HUES64 (cell line): ENCODE data around the gene MYO1G.
"Not testable (repeated sequence)": the region's sequence is repeated elsewhere in the genome, so short reads cannot be mapped to it uniquely, and the experiment has no call there.

Source experiments
- H3K27ac ChIP-seq: 2 replicates; pipeline ENCODE4 v1.7.0; 2013; ENCODE audit warnings: low read depth, low read length, inconsistent platforms
- H3K27me3 ChIP-seq: 2 replicates; pipeline ENCODE4 v1.6.1; 2013; ENCODE audit warnings: mild to moderate bottlenecking, low read length; ENCODE audit not compliant: insufficient read depth
- H3K36me3 ChIP-seq: 2 replicates; pipeline ENCODE4 v1.6.1; 2013; ENCODE audit warnings: mild to moderate bottlenecking, low read length; ENCODE audit not compliant: insufficient read depth
- H3K4me1 ChIP-seq: 2 replicates; pipeline ENCODE4 v1.6.1; 2013; ENCODE audit warnings: mild to moderate bottlenecking, low read length, moderate library complexity; ENCODE audit not compliant: insufficient read depth
- H3K4me3 ChIP-seq: 2 replicates; pipeline ENCODE4 v1.5.1; 2013; ENCODE audit warnings: mild to moderate bottlenecking, low read length, moderate library complexity
- H3K9ac ChIP-seq: 2 replicates; pipeline ENCODE4 v1.6.1; 2013; ENCODE audit warnings: mild to moderate bottlenecking, low read depth, low read length
- H3K9me3 ChIP-seq: 2 replicates; pipeline ENCODE4 v1.6.1; 2013; ENCODE audit warnings: low read depth, low read length; ENCODE audit not compliant: insufficient read depth
- WGBS: fragments of 150-250, 120-280 bp; methylation state at CpG from one replicate; pipeline ENCODE4 v1.1.7; 2013; ENCODE audit warnings: missing lambda C conversion rate; 5-methylcytosine and 5-hydroxymethylcytosine counted together

MYO1G gene

DNA sequence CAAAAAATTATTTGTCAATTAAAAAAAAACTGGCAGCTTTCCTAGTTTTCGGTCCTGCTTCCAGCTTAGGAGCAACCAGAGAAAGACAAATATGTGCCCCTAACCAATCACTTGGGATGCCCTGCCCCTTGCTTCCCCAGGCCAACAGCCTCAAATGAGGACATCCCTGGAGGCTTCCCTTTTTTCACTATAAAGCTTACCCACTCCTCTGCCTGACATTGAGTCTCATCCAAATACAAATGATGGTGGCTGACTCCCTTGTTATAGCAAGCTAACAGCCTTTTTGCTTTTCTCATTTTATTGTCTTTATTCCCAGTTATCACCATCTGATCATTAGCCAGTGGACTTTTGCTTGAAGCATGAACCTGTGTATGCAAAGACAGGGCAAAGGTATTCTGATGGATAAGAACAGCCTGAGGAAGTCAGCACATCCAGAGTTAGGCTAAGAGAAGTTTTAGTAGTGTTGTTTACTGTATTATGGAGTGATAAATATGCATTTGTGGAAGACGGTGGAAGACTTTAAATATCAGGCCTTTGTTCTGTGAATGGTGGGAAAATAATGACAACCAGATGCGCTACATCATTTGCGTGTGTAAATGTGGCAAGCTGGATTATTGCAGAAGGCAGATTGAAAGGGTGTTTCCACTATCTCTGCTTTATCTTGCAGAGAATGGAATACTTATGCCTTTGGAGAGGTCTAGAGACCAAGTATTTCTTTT, 19.5 kb upstream of the MYO1G start:
- Histone ChIP-seq H3K4me1 (peaks cover 8% of the 10 kb centered on the region), H3K27ac (no peak overlapping the region), H3K9me3 (no peaks in the 10 kb centered on the region), H3K4me3 (peak overlapping the region; percentile 87; the same call in 1 of the 2 replicates), H3K36me3 (no peaks in the 10 kb centered on the region), H3K9ac (no peak overlapping the region), H3K27me3 (no peaks in the 10 kb centered on the region)
- 95% methylated on average over 4 of the region's 4 CpGs for WGBS

DNA sequence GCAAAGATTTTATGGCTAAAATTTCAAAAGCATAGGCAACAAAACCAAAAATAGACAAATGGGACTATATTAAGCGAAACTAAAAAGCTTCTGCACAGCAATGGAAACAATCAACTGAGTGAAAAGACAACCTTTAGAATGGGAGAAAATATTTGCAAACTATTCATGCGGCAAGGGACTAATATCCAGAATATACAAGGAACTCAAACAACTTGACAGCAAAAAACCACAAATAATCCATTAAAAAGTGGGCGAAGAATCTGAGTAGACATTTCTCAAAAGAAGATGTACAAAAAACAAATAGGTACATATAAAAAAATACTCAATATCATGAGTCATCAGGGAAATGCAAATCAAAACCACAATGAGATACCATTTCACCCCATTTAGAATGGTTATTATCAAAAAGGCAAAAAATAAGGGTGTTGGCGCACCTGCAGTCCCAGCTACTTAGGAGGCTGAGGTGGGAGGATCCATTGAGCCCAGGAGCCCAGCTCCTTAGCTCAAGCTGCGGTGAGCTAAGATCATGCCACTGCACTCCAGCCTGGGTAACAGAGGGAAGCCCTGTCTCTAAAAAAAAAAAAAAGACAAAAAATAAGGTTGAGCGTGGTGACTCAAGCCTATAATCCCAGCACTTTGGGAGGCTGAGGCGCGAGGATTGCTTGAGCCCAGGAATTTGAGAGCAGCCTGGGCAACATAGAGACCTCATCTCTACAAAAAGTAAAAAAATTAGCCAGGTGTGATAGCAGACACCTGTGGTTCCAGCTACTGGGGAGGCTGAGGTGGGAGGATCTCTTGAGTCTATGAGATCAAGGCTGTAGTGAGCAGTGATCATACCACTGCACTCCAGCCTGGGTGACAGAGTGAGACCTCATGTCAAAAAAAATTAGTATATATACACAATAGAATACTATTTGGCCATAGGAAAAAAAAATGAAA, 17.0 kb upstream of the MYO1G start:
- H3K36me3 ChIP-seq: no peaks in the 10 kb centered on the region
- WGBS: 92% methylated on average over 8 of the region's 8 CpGs
- no peaks in the 10 kb centered on the region for H3K9me3 ChIP-seq
- H3K9ac ChIP-seq: no peak overlapping the region
- H3K4me3 ChIP-seq: no peak overlapping the region
- H3K27ac ChIP-seq: no peak overlapping the region
- no peaks in the 10 kb centered on the region for H3K4me1 ChIP-seq
- H3K27me3 ChIP-seq: no peaks in the 10 kb centered on the region

DNA sequence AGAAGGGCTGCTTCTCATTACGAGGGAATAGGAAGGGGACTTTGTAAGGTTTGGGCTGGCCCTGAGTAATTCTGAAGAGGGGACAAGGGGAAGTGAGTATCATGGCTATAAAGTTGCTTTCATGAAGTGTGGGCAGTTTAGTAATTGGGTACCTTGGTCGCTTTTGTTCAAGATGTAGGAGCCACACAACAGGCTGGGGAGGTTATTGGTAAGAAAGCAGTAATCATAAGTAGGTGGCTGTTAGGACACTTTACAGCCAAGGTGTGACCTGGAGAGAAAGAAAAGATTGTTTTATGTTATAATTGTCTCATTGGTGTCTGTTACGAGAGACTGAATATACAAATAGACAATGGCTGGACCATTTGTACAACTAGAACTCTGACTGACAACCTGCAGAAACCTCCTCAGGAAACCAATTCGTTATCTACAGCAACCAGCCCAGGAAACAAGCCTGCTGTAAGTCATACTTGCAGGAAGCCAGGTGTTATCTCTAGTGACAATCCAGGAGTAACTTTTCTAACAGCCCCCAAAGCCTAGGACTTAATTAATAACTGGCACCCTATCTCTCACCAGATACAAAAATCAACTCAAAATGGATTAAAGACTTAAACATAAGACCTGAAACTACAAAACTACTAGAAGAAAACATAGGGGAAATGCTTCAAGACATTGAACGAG, 16.2 kb upstream of the MYO1G start:
- Histone ChIP-seq H3K4me1 (no peaks in the 10 kb centered on the region), H3K9me3 (no peaks in the 10 kb centered on the region), H3K36me3 (no peaks in the 10 kb centered on the region), H3K27me3 (no peaks in the 10 kb centered on the region), H3K27ac (no peak overlapping the region), H3K9ac (no peak overlapping the region), H3K4me3 (no peak overlapping the region)
- WGBS: 91% methylated on average over 5 of the region's 5 CpGs

DNA sequence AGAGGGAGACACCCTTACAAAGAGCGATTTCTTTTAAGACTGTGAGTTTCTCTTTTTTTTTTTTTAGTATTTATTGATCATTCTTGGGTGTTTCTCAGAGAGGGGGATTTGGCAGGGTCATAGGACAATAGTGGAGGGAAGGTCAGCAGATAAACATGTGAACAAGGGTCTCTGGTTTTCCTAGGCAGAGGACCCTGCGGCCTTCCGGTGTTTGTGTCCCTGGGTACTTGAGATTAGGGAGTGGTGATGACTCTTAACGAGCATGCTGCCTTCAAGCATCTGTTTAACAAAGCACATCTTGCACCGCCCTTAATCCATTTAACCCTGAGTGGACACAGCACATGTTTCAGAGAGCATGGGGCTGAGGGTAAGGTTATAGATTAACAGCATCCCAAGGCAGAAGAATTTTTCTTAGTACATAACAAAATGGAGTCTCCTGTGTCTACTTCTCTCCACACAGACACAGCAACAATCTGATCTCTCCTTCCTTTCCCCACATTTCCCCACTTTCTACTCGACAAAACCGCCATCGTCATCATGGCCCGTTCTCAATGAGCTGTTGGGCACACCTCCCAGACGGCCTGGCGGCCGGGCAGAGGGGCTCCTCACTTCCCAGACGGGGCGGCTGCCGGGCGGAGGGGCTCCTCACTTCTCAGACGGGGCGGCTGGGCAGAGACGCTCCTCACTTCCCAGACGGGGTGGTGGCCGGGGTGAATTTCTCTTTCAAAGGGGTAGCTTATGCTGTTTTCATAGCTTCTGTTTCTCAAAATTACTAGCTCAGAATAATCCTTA, 13.4 kb upstream of the MYO1G start:
- WGBS: 92% methylated on average over 17 of the region's 21 CpGs
- not testable (repeated sequence) for H3K4me3 ChIP-seq, H3K27ac ChIP-seq, H3K36me3 ChIP-seq, H3K4me1 ChIP-seq, H3K9ac ChIP-seq, H3K27me3 ChIP-seq, H3K9me3 ChIP-seq

DNA sequence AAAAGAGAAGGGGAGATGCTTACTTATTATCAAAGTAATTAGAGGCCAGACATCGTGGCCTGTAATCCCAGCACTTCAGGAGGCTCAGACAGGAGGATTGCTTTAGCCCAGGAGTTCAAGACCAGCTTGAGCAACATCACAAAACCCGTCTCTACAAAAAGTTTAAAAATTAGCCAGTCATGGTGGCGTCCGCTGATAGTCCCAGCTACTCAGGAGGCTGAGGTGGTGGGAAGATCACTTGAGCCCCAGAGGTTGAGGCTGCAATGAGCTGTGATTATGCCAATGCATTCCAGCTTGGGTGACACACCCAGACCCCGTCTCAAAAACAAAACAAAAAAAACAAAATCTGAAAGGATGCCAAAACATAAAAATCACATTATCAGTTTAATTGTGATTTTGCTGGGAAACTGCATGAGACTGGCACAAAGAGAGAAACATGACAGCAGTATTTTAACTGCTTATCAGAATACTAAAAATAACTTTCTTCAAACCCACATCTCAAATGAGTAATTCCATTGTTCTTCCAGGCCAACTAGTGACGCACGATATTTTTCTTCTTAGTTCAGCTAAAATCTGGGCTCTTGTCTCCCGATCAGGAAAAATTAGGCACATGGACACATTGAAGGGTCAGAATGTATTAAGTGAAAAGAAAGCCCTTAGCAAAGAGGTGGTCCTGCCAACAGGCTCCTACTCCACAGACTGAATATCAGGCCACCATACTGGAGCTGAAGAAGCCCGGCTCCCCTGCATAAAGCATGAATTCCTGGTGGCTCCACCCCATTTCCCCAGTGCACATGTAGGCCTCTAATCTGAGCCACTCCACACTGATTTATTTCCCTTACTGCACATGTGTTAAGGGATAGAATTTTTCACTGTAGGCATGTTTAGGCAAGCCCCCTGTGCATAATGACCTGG, 11.6 kb upstream of the MYO1G start:
- peaks cover 6% of the 10 kb centered on the region for H3K36me3 ChIP-seq
- H3K9me3 ChIP-seq: no peaks in the 10 kb centered on the region
- WGBS: 94% methylated on average over 8 of the region's 9 CpGs
- no peak overlapping the region for H3K4me3 ChIP-seq
- peaks cover 1% of the 10 kb centered on the region; the same call in 1 of the 2 replicates for H3K4me1 ChIP-seq
- no peaks in the 10 kb centered on the region for H3K27me3 ChIP-seq
- H3K9ac ChIP-seq: no peak overlapping the region
- H3K27ac ChIP-seq: no peak overlapping the region

DNA sequence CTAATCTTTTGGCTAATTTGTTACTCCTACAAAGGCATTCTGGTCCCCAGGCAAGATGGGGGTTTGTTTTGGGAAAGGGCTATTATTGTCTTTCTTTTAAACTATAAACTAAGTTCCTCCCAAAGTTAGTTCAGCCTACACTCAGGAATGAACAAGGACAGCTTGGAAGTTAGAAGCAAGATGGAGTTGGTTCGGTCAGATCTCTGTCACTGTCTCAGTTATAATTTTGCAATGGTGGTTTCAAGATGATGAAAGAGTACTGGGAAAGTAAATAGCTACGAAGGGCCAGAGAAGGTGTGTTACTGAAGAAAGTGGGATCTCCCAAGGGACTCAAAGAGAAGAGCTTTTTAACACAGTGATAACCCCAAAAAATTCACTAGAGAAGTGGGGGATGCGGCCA, 10.3 kb upstream of the MYO1G start:
- Histone ChIP-seq H3K27me3 (no peaks in the 10 kb centered on the region), H3K27ac (no peak overlapping the region), H3K36me3 (peaks cover 19% of the 10 kb centered on the region), H3K4me3 (no peak overlapping the region), H3K9ac (no peak overlapping the region), H3K4me1 (peaks cover 7% of the 10 kb centered on the region), H3K9me3 (no peaks in the 10 kb centered on the region)
- 100% methylated on average over 3 of the region's 3 CpGs for WGBS

DNA sequence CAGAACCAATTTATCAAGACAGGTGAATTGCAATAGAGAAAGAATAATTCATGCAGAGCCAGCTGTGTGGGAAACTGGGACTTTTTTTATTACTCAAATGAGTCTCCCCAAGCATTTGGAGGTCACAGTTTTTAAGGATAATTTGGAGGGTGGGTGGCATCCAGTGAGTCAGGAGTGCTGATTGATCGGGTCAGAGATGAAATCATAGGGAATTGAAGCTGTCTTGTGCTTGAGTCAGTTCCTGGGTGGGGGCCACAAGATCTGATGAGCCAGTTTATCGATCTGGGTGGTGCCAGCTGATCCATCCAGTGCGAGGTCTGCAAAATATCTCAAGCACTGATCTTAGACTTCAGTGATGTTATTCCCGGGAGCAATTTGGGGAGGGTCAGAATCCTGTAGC, 9.9 kb upstream of the MYO1G start:
- Histone ChIP-seq H3K36me3 (peaks cover 23% of the 10 kb centered on the region), H3K4me3 (no peak overlapping the region), H3K4me1 (peaks cover 7% of the 10 kb centered on the region), H3K27ac (no peak overlapping the region), H3K9ac (no peak overlapping the region), H3K9me3 (no peaks in the 10 kb centered on the region), H3K27me3 (no peaks in the 10 kb centered on the region)
- 94% methylated on average over 4 of the region's 4 CpGs for WGBS

DNA sequence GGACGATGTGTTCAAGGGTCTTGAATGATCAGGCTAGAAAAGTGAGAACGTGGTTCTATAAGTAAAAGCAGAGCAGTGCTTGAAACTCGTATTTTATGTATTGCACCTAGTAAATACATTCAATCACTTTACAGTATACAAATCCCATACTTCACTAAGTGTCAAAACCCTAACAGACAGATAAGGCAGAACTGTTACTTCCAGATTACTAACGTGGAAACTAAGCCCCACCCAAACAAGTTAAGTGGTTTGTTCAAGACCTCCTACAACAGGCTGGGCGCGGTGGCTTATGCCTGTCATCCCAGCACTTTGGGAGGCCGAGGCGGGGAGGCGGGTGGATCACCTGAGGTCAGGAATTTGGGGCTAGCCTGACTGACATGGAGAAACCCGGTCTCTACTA, 9.2 kb upstream of the MYO1G start:
- no peaks in the 10 kb centered on the region for H3K27me3 ChIP-seq
- H3K4me3 ChIP-seq: peak overlapping the region; percentile 18; the same call in 1 of the 2 replicates
- H3K9me3 ChIP-seq: no peaks in the 10 kb centered on the region
- peaks cover 7% of the 10 kb centered on the region for H3K4me1 ChIP-seq
- 88% methylated on average over 10 of the region's 10 CpGs for WGBS
- no peak overlapping the region for H3K9ac ChIP-seq
- peaks cover 30% of the 10 kb centered on the region for H3K36me3 ChIP-seq
- no peak overlapping the region for H3K27ac ChIP-seq

DNA sequence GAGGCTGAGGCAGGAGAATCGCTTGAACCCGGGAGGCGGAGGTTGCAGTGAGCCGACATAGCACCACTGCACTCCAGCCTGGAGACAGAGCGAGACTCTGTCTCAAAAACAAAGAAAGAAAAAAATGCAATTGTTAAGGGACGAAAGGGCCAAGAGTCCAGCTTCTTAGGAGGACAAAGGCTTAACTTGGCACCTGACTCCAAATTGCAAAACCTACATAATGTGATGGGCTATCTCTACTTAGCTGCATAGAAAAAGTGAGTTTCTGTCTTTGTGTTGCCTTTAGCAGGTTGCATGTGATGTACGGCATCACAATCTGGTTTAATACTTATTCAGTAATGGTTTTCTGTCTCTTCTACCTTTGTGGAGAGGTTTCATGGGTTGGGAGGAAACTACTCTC, 8.6 kb upstream of the MYO1G start:
- no peak overlapping the region for H3K9ac ChIP-seq
- H3K4me3 ChIP-seq: peak overlapping the region; percentile 18; the same call in 1 of the 2 replicates
- no peak overlapping the region for H3K27ac ChIP-seq
- H3K36me3 ChIP-seq: peaks cover 35% of the 10 kb centered on the region
- 95% methylated on average over 7 of the region's 7 CpGs for WGBS
- H3K4me1 ChIP-seq: peaks cover 7% of the 10 kb centered on the region
- no peaks in the 10 kb centered on the region for H3K27me3 ChIP-seq
- no peaks in the 10 kb centered on the region for H3K9me3 ChIP-seq
